Epithelial cell of esophagus (primary cell): Measurements from ENCODE around the gene CMYA5.

Experiments
- DNase-seq: peaks from one replicate; pipeline ENCODE4 v3.0.0; 2010; ENCODE audit warnings: low read depth
- H3K4me3 ChIP-seq: 2 replicates; pipeline ENCODE4 v1.5.1; 2011; ENCODE audit warnings: mild to moderate bottlenecking, low read length, control low read depth
- TF ChIP-seq, protein P1 (sequence below): IDR thresholded peaks from 2 replicates; pipeline ENCODE4 v1.5.1; 2011; ENCODE audit warnings: low read depth, mild to moderate bottlenecking, low read length, control low read depth, inconsistent platforms; ENCODE audit not compliant: insufficient read depth; ENCODE audit errors: missing control alignments

Gene CMYA5

DNA sequence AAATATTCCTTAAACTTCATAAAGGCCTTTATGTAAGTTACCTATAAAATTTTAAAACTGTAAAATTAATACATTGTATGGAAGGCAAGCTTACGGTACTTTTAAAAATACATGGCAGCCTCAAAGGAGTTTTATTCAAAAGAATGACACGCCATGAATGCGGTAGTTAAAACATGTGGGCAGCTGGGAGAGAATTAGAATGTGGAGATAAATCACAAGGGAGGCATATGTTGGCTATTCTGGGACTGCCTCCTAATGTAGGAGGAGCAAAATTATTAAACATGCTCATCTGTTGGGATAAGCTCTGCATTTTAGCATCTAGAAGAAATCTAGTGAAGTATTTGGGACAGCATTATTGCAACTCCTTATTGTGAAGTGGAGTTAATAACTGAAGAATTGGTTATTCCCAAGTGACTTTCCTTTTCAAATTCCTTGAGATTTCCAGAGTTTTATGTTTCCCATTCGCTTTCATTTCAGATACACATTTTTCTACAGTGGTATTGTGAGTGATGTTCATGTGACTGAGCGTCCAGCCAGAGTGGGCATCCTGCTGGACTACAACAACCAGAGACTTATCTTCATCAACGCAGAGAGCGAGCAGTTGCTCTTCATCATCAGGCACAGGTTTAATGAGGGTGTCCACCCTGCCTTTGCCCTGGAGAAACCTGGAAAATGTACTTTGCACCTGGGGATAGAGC, 109.4 kb downstream of the CMYA5 start:
- no peak overlapping the region for H3K4me3 ChIP-seq
- DNase-seq, result no peak
- TF ChIP-seq, protein P1, sequence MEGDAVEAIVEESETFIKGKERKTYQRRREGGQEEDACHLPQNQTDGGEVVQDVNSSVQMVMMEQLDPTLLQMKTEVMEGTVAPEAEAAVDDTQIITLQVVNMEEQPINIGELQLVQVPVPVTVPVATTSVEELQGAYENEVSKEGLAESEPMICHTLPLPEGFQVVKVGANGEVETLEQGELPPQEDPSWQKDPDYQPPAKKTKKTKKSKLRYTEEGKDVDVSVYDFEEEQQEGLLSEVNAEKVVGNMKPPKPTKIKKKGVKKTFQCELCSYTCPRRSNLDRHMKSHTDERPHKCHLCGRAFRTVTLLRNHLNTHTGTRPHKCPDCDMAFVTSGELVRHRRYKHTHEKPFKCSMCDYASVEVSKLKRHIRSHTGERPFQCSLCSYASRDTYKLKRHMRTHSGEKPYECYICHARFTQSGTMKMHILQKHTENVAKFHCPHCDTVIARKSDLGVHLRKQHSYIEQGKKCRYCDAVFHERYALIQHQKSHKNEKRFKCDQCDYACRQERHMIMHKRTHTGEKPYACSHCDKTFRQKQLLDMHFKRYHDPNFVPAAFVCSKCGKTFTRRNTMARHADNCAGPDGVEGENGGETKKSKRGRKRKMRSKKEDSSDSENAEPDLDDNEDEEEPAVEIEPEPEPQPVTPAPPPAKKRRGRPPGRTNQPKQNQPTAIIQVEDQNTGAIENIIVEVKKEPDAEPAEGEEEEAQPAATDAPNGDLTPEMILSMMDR, result no peak

DNA sequence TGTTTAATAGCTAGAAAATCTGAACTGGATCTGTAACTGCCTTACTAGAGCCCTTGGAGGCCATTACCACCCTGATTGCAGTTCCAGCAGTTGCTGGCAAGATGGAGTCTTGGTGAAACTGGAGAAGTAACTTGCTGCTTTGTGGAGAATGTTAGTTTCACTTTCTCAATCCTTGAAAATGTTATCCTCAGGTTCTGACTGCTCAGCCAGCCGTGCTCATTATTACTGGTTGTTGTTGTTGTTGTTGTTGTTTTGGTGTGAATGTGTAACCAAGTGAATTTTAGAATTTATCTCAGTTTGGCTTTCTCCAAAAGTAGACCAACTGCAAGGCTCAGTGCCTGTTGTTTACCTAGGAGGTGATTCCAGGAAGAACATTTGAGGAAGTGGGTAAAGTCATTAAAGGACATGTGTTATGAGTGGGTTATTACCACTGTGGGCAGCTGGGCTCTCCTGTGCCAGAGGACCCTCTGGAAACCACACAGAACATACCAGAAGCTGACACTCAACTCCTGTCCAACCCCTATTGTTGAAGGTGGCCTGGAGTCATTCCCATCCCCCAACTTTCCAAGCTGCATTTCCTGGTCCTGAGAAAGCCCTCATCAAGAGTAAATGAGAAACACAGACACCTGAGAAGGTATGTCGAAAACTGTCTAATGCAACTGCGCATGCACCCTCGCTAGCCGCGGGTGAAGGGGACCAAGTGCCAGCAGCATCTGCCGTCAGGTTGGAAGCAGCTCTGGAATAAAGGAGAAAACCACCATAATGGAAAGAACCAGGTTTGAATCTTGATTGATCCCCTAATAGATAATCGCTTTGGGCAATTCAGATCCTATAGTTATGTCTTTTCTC, 111.6 kb downstream of the CMYA5 start:
- H3K4me3 ChIP-seq, result no peak overlapping the region
- TF ChIP-seq, protein P1, result no peak
- DNase-seq, result no peak

DNA sequence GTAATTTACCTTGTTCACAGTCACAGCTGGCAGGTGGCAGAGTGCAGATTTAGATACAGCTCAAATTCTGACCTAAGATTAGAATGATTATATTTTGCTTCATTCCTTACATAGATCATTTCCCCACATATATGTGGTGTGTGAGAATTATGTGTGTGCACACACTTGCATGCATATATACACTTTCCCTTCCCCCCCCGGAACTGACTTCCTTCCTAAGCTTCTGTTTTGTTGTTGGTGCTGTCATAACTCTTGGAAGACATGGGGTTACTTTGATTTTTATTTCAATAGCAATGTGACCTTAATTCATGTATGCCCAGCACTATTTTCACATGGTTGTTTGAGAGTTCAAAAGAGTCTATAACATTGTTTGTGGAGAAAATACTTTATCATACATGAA, 112.8 kb downstream of the CMYA5 start:
- no peak for DNase-seq
- no peak overlapping the region for H3K4me3 ChIP-seq
- TF ChIP-seq, protein P1, result no peak

DNA sequence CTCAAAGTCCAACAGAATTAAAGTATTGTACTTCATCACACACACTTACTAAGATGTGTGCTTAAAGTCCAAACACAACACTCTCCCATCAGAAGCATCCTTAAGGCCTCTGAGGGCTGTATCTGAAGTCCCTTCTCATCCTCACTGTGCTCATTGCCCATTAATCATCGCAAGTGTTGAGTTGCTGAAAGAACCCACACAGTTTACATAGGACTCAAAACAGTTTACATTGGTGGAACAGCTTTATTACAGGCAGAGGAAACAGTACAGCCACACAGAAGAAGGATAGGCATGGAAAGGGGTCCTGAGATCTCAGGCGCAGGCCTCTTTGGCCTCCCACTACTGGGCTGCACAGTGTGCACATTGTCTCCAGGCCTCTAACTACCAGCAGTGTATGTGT, 113.4 kb downstream of the CMYA5 start:
- TF ChIP-seq, protein P1, result no peak
- DNase-seq, result no peak
- no peak overlapping the region for H3K4me3 ChIP-seq

DNA sequence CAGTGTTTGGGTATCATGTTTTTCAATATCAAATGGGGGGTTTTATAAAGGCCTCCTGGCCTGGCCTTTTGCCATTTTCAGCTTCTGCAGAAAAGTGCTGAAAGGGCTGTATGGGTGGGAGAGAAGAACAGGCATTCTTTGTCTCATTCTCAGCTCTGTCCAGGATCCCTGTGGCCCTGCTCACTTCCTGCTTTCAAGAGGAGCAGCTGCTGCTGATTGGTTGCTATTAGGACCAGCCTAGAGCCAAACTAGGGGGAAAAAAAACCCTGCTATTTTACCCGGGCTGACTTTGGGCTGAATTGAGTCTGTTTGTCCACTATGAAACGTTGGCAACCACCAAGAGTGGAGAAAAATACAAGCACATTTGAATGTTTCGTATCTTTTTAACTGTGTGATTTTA, 117.1 kb downstream of the CMYA5 start:
- DNase-seq, result no peak
- TF ChIP-seq, protein P1, result no peak
- H3K4me3 ChIP-seq, result no peak overlapping the region

DNA sequence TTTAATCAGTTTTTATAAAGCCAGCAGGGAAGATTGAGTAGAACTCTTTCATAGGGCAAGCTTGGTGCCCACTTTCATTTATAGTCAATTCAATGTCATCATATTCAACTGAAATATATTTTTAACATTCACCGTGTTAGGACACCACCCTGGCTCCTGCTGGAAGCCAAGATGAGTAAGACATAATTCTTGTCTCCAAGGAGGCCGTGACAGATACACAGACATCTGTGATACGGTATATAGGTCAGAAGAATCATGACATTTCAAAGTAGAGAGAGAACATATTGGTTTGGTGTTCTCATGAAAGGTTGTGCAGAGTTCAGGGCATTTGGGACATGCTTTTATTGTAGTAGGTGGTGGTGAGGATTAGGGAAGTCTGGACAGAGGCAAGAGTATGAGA, 120.1 kb downstream of the CMYA5 start:
- H3K4me3 ChIP-seq, result no peak overlapping the region
- no peak for DNase-seq
- TF ChIP-seq, protein P1, result no peak

DNA sequence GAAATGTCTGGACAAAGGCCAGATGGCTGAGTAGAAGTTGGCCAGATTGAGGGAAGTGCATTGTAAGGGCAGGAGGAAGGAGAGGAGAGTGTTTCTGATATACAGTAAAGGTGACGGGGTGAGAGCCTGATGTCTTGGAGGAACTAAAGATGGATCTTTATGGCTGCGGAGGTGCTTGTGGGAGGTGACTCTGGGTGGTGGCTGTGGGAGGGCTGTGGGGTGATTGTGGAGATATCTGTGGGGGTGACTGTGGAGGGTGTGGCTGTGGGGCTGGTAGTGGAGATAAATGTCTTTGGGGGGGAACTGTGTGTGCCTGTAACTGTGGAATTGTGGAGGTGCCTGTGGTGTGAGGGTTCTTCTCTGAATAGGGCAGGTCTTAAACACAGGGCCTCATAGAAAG, 121.4 kb downstream of the CMYA5 start:
- DNase-seq, result no peak
- TF ChIP-seq, protein P1, result no peak
- no peak overlapping the region for H3K4me3 ChIP-seq
